ENCODE results near the gene AMMECR1L. TPM values are rescaled to one million over a fixed set of nuclear protein-coding genes. Genes with fewer than 3 reads are reported as not detected.

Gene AMMECR1L
- total RNA-seq, 4 donors from 2014 or later, result 6.3 to 11.8 (median 7.8) TPM

- H3K27me3 ChIP-seq, result no peaks in the 10 kb centered on the region
- DNase-seq, result no peak
- H3K4me3 ChIP-seq, result no peak overlapping the region
- TF ChIP-seq POLR2A (IDR thresholded peaks at IDR 0.05) (no peak), CTCF (IDR thresholded peaks at IDR 0.05) (no peak)
- H3K9me3 ChIP-seq, result no peaks in the 10 kb centered on the region
- intact Hi-C loops (cut with DNase I), result no loop called here
- H3K4me1 ChIP-seq, result no peaks in the 10 kb centered on the region
- no peak overlapping the region for H3K27ac ChIP-seq
- H3K36me3 ChIP-seq, result peaks cover 5 to 89% (median 38%) of the 10 kb centered on the region in 3 donors
Observed at GRCh38 chr2:127865926-127866325, 19.8 kb downstream of the AMMECR1L start.

- DNase-seq, result no peak
- Histone ChIP-seq H3K4me3 (no peak overlapping the region), H3K36me3 (peaks cover 5 to 79% (median 31%) of the 10 kb centered on the region in 3 donors), H3K27me3 (no peaks in the 10 kb centered on the region), H3K27ac (no peak overlapping the region), H3K4me1 (peaks cover 0 to 5% (median 2%) of the 10 kb centered on the region in 3 donors), H3K9me3 (no peaks in the 10 kb centered on the region)
- intact Hi-C loops (cut with DNase I), result no loop called here
- TF ChIP-seq CTCF (IDR thresholded peaks at IDR 0.05), result no peak
- no peak for TF ChIP-seq POLR2A (IDR thresholded peaks at IDR 0.05)
- 69 to 76% methylated on average over 8 to 11 of the region's 11 CpGs for WGBS, 2 donors
Observed at GRCh38 chr2:127864877-127865276, 20.9 kb downstream of the AMMECR1L start.

GRCh38 chr2:127862228-127862627 is 23.5 kb downstream of the AMMECR1L start:
- no peak for DNase-seq
- peaks cover 1 to 25% (median 12%) of the 10 kb centered on the region in 3 donors for H3K4me1 ChIP-seq
- H3K36me3 ChIP-seq, result peaks cover 0 to 52% (median 20%) of the 10 kb centered on the region in 3 donors
- H3K9me3 ChIP-seq, result no peaks in the 10 kb centered on the region
- no peak overlapping the region for H3K27ac ChIP-seq
- intact Hi-C loops (cut with DNase I), result no loop called here
- H3K27me3 ChIP-seq, result no peaks in the 10 kb centered on the region
- 86 to 94% methylated on average over 7 to 15 of the region's 15 CpGs for WGBS, 2 donors
- no peak overlapping the region for H3K4me3 ChIP-seq
- no peak for TF ChIP-seq CTCF (IDR thresholded peaks at IDR 0.05)

- no peak for DNase-seq
- no peaks in the 10 kb centered on the region for H3K9me3 ChIP-seq
- TF ChIP-seq POLR2A (IDR thresholded peaks at IDR 0.05), result no peak
- TF ChIP-seq CTCF (IDR thresholded peaks at IDR 0.05), result no peak
- peaks cover 0 to 31% (median 11%) of the 10 kb centered on the region in 3 donors for H3K36me3 ChIP-seq
- no peak overlapping the region for H3K4me3 ChIP-seq
- 33 to 54% methylated on average over 5 of the region's 5 CpGs for WGBS, 2 donors
- peaks cover 9 to 46% (median 26%) of the 10 kb centered on the region in 3 donors for H3K4me1 ChIP-seq
- no peaks in the 10 kb centered on the region for H3K27me3 ChIP-seq
- intact Hi-C loops (cut with DNase I), result no loop called here
- H3K27ac ChIP-seq, result peak overlapping the region in 3 of 4 donors; percentile 9 to 25 (median 15)
Observed at GRCh38 chr2:127860130-127860529, 25.6 kb downstream of the AMMECR1L start.

GRCh38 chr2:127859712-127860085 is 26.1 kb downstream of the AMMECR1L start:
- Histone ChIP-seq H3K27me3 (no peaks in the 10 kb centered on the region), H3K4me1 (peaks cover 9 to 51% (median 26%) of the 10 kb centered on the region in 3 donors), H3K36me3 (peaks cover 0 to 27% (median 8%) of the 10 kb centered on the region in 3 donors), H3K9me3 (no peaks in the 10 kb centered on the region), H3K27ac (peak overlapping the region in 3 of 4 donors; percentile 9 to 25 (median 15)), H3K4me3 (no peak overlapping the region)
- intact Hi-C loops (cut with DNase I), result no loop called here
- no peak for DNase-seq
- no peak for TF ChIP-seq CTCF (IDR thresholded peaks at IDR 0.05)
- TF ChIP-seq POLR2A (IDR thresholded peaks at IDR 0.05), result no peak
- WGBS, 2 donors, result 24 to 26% methylated on average over 5 to 7 of the region's 8 CpGs

Measured in esophagus squamous epithelium (tissue), 5 donors.